T-helper 1 cell (primary cell): ENCODE measurements around the gene PTBP2.

Experiments
- DNase-seq, 5 donors: peaks; one replicate each; pipeline ENCODE4 v3.0.0-alpha.2; 2012 to 2020
- total RNA-seq, 4 donors: gene quantifications; one replicate each; lab custom pipeline; 2026; lab: John Stamatoyannopoulos, UW

The PTBP2 gene, protein sequence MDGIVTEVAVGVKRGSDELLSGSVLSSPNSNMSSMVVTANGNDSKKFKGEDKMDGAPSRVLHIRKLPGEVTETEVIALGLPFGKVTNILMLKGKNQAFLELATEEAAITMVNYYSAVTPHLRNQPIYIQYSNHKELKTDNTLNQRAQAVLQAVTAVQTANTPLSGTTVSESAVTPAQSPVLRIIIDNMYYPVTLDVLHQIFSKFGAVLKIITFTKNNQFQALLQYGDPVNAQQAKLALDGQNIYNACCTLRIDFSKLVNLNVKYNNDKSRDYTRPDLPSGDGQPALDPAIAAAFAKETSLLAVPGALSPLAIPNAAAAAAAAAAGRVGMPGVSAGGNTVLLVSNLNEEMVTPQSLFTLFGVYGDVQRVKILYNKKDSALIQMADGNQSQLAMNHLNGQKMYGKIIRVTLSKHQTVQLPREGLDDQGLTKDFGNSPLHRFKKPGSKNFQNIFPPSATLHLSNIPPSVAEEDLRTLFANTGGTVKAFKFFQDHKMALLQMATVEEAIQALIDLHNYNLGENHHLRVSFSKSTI
- total RNA-seq = 35.9 to 49.3 (median 47.4) reads per million in 4 donors

DNA sequence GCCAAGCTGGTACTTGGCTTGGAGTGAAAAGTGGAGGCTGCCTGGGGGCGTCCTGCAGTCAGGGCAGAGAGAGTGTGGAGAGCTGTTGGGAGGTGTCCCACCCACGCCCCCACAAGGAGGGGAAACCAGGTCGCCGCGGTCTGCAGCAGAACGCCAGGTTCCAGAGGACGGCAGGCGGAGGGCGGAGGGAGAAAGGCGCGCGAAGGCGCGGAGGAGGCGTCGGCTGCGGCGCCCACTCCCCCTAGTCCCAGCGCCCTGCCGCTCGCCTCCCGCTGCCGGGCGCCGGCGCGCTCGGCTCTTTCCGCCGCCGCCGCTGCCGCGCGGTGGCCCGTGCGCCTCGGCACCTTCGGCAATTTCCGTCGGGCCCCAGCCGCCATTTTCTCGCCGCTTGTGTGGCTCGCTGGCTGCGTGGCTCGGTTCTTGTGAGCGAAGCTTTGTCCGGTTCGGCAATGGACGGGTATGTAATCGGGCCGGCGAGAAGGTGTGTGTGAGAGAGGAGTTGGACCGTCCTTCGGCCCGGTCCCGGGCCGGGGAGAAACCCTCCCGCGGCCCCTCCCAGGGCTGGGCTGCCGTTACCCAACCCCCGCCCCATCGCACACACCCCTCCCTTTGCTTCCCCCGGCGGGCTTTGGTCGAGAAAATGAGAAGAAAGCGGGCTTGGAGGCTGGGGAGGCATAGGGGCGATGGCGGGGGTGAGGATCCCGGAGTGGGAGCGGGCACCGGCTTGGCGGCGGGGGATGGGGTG is at the start of gene PTBP2:
TSS of gene PTBP2 (plus strand) at position 369 of the 745 bp plus-strand sequence. CDS start at position 450, 81 bp downstream.
- DNase-seq = peak; percentile 58 to 78 (median 75)

GRCh38 chr1:96674915-96675314 is 46.7 kb upstream of the PTBP2 start:
- DNase-seq = no peak

DNA sequence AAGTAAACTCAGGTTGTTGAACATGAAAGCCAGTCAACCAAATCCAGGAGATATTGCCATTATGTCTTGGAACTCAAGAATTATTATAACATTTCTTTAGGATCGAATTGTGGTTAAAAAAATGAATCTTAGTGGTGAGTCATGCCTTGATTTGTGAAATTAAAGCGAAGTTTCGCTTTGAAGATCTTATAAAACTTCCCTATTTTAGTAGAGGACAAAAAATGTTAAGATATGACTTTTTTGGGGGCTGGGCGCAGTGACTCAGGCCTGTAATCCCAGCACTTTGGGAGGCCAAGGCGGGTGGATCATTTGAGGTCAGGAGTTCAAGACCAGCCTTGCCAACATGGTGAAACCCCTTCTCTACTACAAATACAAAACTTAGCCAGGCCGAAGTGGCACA is 39.5 kb upstream of the PTBP2 start:
- DNase-seq = no peak

- DNase-seq = no peak
These were observed 37.7 kb upstream of the PTBP2 start for GRCh38 chr1:96683931-96684330.

DNA sequence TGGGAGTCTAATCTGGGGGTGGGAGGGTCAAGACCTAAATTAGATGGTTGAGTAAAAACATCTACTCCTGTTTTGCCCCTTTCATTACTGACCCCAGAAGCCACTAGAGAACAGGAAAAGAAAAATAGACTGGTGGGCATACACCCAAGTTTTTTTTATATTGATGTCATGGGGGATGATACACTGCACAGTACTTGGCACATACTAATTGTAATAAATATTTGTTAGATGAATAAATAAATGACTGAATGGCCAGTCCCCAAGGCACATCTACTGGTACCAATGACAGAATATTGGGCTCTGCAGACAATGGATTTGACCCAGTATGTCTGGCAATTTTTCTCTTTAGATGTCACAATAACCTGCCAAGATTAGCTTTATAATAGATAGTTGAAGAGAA is 36.8 kb upstream of the PTBP2 start:
- no peak for DNase-seq

GRCh38 chr1:96688767-96689166 is 32.8 kb upstream of the PTBP2 start:
- DNase-seq = no peak

DNA sequence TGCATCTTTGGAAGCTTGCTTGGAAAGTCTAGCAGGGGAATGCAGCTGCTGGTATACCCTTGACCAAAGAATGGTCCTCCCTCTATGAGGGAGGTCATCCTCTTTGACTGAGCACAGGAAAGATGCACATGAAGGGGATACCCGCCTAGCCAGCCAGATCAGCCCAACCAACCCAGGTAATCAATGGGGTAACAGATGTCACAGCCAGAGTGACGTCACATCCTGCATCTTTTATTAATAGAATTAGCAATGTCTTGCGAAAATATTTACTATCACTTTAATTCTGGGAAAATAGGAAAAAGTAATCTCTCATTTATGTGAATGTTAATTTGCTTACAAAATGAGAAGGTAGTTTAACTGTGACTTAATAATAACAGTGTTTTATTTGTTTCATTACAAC is 25.6 kb upstream of the PTBP2 start:
- DNase-seq = no peak

DNA sequence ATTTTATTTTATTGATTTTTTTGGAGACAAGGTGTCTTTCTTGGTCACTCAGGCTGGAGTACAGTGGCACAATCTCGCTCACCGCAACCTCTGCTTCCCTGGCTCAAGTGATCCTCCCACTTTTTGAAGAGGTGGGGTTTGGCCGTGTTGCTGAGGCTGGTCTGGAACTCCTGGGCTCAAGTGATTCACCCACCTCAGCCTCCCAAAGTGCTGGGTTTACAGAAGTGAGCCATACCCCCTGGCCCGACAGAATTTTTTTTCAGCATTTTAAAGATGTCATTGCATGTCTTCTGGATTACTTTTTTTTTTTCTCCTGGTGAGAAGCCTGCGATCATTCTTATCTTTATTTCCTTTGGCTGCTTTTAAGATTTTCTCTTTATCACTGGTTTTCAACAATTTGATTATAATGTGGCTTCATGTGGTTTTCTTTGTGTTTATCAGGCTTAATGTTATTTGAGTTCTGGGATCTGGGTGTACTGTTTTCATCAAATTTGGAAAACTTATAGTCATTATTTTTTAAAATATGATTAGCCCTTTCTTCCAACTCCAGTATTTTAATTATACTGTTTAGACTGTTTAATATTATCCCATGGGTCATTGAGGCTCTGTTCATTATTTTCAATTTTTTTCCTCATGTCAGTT is 23.1 kb upstream of the PTBP2 start:
- no peak for DNase-seq

- no peak for DNase-seq
These were observed 18.4 kb upstream of the PTBP2 start for GRCh38 chr1:96703186-96703585.

GRCh38 chr1:96707023-96707422 is 14.6 kb upstream of the PTBP2 start:
- DNase-seq = no peak

GRCh38 chr1:96708482-96708881 is 13.1 kb upstream of the PTBP2 start:
- DNase-seq = no peak

DNA sequence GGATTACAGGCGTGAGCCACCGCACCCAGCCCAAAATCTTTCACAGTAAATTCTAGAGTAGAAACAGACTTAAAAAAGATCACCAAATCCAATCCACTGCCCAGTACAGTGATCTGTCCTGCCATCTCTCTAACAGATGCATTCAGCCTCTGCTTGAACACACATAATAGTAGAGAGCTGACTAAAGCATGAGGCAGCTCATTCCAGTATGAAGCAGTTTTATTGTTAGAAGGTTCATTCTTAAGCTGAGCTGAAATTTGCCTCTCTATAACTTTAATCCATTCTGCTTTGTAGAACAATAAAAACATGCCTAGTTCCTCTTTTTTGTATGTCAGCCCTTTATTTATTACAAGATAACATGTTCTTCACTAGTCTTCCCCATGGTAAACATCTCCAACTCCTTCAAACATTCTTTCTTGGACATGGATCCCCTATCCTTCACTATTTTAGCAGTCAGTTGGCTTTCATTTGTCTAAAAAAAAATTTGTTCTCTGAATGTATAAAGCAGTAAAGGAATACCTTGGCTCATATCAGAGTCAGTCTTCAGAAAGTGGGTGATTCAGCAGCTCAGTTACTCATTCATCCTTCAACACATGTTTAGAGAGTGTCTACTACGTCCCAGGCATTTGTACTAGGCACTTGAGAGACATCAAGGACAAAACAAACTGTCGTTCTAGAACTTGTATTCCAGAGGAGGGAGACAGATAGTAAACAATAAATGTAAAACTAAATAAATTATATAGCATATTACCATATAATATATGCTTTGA is 10.7 kb upstream of the PTBP2 start:
- no peak for DNase-seq

DNA sequence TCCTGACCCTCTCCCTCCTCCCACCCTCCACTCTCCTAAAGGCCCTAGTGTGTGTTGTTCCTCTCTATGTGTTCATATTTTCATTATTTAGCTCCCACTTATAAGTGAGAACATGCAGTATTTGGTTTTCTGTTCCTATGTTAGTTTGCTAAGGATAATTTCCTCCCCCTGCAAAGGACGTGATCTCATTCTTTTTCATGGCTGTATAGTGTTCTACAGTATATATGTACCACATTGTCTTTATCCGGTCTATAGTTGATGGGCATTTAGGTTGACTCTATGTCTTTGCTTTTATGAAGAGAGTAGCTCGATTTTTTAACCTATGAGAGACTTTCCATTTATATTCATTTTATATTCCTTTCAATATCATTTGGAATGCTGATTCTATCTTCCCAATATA is 7.9 kb upstream of the PTBP2 start:
- DNase-seq = no peak

DNA sequence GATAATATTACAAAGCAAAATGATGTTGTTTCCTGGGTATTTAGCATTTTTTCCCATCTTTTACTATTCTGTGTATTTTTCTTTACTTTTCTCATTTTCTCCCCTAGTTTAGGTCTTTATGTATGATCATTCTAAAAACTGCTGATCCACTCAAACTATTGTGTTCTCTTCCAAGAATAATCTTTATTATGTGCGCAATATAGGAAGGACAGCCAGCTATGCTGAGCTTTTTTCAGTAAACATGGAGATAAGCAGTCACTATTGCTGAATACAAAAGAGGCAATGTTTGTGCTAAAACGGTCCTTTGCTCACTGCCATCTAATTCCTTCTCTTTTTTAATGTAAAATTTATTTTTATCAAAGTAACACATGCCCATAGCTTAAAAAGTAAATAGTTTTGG is 6.7 kb upstream of the PTBP2 start:
- DNase-seq = no peak

- no peak for DNase-seq
These were observed 6.1 kb upstream of the PTBP2 start for GRCh38 chr1:96715482-96715881.

- DNase-seq = no peak
These were observed 550 bp upstream of the PTBP2 start for GRCh38 chr1:96721053-96721415.

DNA sequence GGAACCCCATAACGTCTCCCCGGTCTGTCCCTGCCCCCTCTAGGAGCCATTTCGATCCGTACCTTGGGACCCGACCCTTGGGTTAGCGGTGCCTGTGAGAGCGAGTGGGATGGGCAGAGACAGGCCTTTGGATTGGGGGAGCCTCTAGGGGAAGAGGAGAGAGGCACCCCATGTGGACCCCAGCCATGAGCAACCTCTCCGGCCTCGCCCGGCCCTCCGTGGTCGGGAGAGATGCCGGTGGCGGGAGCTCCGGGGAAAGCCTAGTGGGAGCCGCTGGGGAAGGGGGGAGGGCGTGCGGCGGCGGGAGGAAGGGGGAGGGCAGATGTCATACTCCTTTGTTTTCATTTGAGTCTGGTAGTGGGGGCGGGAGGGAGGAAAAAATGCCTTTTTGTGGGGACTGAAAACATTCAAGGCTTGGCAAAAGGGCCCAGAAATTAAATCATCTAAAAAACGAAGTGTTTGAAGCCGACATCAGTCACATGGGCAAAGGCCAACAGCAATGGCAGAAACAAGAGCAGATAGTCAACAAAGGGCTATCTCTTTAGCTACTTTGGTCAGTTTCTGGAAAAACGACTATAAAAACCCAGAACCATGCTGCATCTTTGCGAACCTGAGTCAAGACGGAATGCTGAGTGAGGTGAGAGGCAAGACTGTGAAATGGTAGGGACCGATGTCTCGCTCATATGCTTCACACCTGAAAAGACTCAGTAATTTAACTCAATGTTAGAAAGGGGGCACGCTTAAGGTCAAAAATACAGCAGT is 758 bp downstream of the PTBP2 start:
- DNase-seq = peak in 2 of 5 donors; percentile 29 to 43

GRCh38 chr1:96722958-96723357 is 1.4 kb downstream of the PTBP2 start:
- no peak for DNase-seq

GRCh38 chr1:96723377-96723776 is 1.8 kb downstream of the PTBP2 start:
- no peak for DNase-seq

GRCh38 chr1:96723936-96724335 is 2.4 kb downstream of the PTBP2 start:
- DNase-seq = no peak

DNA sequence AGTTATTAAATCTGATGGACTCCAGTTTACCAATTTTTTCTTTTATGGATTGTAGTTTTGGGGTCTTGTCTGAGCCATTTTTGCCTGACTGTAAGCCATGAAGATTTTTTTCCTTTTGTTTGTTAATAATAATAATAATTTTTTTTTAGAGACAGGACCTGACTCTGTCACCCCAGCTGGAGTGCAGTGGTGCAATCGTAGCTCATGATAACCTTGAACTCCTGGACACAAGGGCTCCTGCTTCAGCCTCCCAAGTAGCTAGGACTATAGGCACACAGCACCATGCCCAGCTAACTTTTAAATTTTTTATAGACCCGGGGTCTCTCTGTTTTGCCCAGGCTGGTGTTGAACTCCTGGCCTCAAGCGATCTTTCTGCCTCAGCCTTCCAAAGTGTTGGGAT is 6.3 kb downstream of the PTBP2 start:
- DNase-seq = no peak
